Loucy (cell line): ENCODE data around the gene PLXNB3.

ENCODE experiments used
- EZH2phosphoT487 ChIP-seq: fragments of 200-600 bp; IDR thresholded peaks from 2 replicates; pipeline ENCODE4 v1.6.1; 2018; ENCODE audit warnings: antibody characterized with exemption, mild to moderate bottlenecking, moderate library complexity, borderline replicate concordance
- TF ChIP-seq, protein P1 (sequence below): fragments of 200-600 bp; sonication (generic); conservative IDR thresholded peaks from 2 replicates; pipeline ENCODE4 v1.5.1; 2014; ENCODE audit warnings: mild to moderate bottlenecking, antibody characterized with exemption, low read length

DNA sequence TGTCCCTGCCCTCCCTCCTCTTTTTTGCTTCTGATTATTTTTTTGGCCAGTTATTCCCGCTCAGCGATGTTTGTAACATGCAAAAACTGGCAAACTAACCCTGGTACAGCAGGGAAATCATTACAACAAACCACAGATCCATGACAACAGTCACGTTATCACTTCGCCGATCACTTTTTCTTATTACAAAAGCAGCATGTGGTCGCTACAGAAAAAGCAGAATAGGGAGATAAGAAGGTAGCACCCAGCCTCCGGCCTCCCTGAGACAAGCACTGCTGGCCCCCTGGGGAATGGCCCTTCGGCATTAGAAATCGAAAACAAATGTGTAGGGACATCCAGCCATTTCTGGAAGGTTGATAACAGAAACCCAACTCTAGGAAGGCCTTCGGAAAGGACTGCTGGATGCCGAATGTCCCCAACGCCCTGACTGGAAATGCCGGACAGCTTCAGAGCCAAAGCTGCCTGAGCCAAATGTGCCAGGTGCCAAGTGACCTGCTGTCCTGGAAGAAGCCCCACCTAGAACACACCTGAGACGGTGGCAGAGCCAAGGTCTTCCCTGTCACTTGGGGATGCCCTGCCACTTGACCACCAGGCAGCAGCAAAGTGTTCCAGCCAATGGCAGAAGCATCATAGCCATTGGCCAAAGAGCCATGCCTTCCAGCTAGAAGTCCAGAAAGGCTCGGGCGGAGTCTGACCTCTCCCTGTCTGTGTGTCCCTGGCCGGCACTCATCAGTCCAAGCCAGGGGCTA lies 27.2 kb downstream of the PLXNB3 start:
- TF ChIP-seq, protein P1, sequence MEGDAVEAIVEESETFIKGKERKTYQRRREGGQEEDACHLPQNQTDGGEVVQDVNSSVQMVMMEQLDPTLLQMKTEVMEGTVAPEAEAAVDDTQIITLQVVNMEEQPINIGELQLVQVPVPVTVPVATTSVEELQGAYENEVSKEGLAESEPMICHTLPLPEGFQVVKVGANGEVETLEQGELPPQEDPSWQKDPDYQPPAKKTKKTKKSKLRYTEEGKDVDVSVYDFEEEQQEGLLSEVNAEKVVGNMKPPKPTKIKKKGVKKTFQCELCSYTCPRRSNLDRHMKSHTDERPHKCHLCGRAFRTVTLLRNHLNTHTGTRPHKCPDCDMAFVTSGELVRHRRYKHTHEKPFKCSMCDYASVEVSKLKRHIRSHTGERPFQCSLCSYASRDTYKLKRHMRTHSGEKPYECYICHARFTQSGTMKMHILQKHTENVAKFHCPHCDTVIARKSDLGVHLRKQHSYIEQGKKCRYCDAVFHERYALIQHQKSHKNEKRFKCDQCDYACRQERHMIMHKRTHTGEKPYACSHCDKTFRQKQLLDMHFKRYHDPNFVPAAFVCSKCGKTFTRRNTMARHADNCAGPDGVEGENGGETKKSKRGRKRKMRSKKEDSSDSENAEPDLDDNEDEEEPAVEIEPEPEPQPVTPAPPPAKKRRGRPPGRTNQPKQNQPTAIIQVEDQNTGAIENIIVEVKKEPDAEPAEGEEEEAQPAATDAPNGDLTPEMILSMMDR = no peak
- TF ChIP-seq EZH2phosphoT487 = no peak
